CD8-positive, alpha-beta memory T cell (primary cell): Measurements from ENCODE around the gene POF1B. TPM values are rescaled to one million over a fixed set of nuclear protein-coding genes. Genes with fewer than 3 reads are reported as not detected.

Experiments used
- CTCF ChIA-PET: fragments of 350-600 bp; sonication (Branson Sonifier 250); formaldehyde crosslinking; loops from one replicate; lab custom pipeline; 2021; ENCODE audit warnings: antibody characterized with exemption; lab: Charles Lee
- POLR2A ChIA-PET: fragments of 350-600 bp; sonication (Branson Sonifier 250); formaldehyde crosslinking; loops from one replicate; lab custom pipeline; 2021; ENCODE audit warnings: antibody characterized with exemption; lab: Charles Lee
- DNase-seq, 5 donors: peaks; one replicate each; pipeline versions ENCODE4 v3.0.0 to v3.0.0-alpha.2; 2020 to 2022; ENCODE audit warnings: mixed read lengths in 1 of 5
- H3K27ac ChIP-seq: one replicate; pipeline ENCODE4 v1.7.0; 2013; ENCODE audit warnings: low read depth, mild to moderate bottlenecking, low read length, moderate library complexity
- H3K27me3 ChIP-seq: 2 replicates; pipeline ENCODE4 v1.7.0; 2013; ENCODE audit warnings: low read length, mild to moderate bottlenecking; ENCODE audit not compliant: insufficient read depth, poor library complexity, severe bottlenecking
- H3K36me3 ChIP-seq: 2 replicates; pipeline ENCODE4 v1.7.0; 2013; ENCODE audit warnings: mild to moderate bottlenecking, low read length, moderate library complexity; ENCODE audit not compliant: insufficient read depth
- H3K4me1 ChIP-seq: 2 replicates; pipeline ENCODE4 v1.7.0; 2013; ENCODE audit warnings: mild to moderate bottlenecking, low read length, moderate library complexity; ENCODE audit not compliant: insufficient read depth
- H3K4me3 ChIP-seq: 2 replicates; pipeline ENCODE4 v1.7.0; 2013; ENCODE audit warnings: mild to moderate bottlenecking, low read length
- H3K9me3 ChIP-seq: 2 replicates; pipeline ENCODE4 v1.7.0; 2013; ENCODE audit warnings: mild to moderate bottlenecking, low read length
- H3K27ac Mint-ChIP-seq, 8 donors: one replicate each; pipeline ENCODE4 v1.8.0; 2020 to 2021; ENCODE audit warnings: mixed read lengths in 8 of 8, mild to moderate bottlenecking in 6 of 8, inconsistent platforms in 3 of 8, moderate library complexity in 3 of 8
- H3K27me3 Mint-ChIP-seq, 2 donors: one replicate each; pipeline ENCODE4 v1.8.0; 2020 to 2021; ENCODE audit warnings: mixed read lengths in 2 of 2, mild to moderate bottlenecking in 1 of 2, moderate library complexity in 1 of 2
- H3K36me3 Mint-ChIP-seq, 3 donors: one replicate each; pipeline ENCODE4 v1.8.0; 2020 to 2021; ENCODE audit warnings: mixed read lengths in 3 of 3, inconsistent platforms in 1 of 3, mild to moderate bottlenecking in 1 of 3
- H3K4me1 Mint-ChIP-seq, 3 donors: one replicate each; pipeline ENCODE4 v1.8.0; 2020 to 2021; ENCODE audit warnings: mixed read lengths in 3 of 3, inconsistent platforms in 1 of 3, mild to moderate bottlenecking in 1 of 3
- H3K4me3 Mint-ChIP-seq, 7 donors: one replicate each; pipeline ENCODE4 v1.8.0; 2020 to 2021; ENCODE audit warnings: mixed read lengths in 7 of 7, mild to moderate bottlenecking in 6 of 7, moderate library complexity in 4 of 7, inconsistent platforms in 2 of 7
- H3K9me3 Mint-ChIP-seq, 5 donors: one replicate each; pipeline ENCODE4 v1.8.0; 2020 to 2022; ENCODE audit warnings: mixed read lengths in 5 of 5, mild to moderate bottlenecking in 3 of 5, moderate library complexity in 2 of 5, inconsistent platforms in 1 of 5
- polyA plus RNA-seq: library from polyadenylated mRNA; unstranded; fragments of 300-500 nt; fragmentation: Illumina TruSeq; gene quantifications from one replicate; pipeline ENCODE4 v1.2.3, GENCODE V29; 2021
- total RNA-seq, 2 experiments: library from RNA; stranded (reverse); gene quantifications; one replicate each; pipeline ENCODE4 v1.2.3, GENCODE V29; 2021

Gene POF1B
- total RNA-seq (not detected), polyA plus RNA-seq (not detected)

GRCh38 chrX:85379174-85379907 lies at the start of gene POF1B:
POF1B (minus strand) TSS chrX:85379665; CDS start chrX:85379454, 211 bp downstream.
- Mint-ChIP-seq H3K4me3 (no peak within 1 kb of the TSS), H3K27ac (peak within 1 kb of the TSS in 2 of 8 donors; percentile 33 to 81), H3K27me3 (no peaks in the 10 kb centered on the region), H3K4me1 (no peaks in the 10 kb centered on the region), H3K36me3 (no peaks in the 10 kb centered on the region), H3K9me3 (no peaks in the 10 kb centered on the region)
- H3K27ac ChIP-seq: no peak within 1 kb of the TSS
- no peaks in the 10 kb centered on the region for H3K27me3 ChIP-seq
- no peaks in the 10 kb centered on the region for H3K36me3 ChIP-seq
- DNase-seq: no peak
- no peaks in the 10 kb centered on the region for H3K4me1 ChIP-seq
- ChIA-PET CTCF (no interaction called here), POLR2A (no interaction called here)
- H3K4me3 ChIP-seq: no peak within 1 kb of the TSS
- H3K9me3 ChIP-seq: no peaks in the 10 kb centered on the region

GRCh38 chrX:85429066-85429465 lies 49.6 kb upstream of the POF1B start:
- DNase-seq: no peak
- H3K9me3 ChIP-seq: no peaks in the 10 kb centered on the region
- no peak overlapping the region for H3K4me3 ChIP-seq
- Mint-ChIP-seq H3K27ac (no peak overlapping the region), H3K9me3 (peaks cover 0 to 8% (median 4%) of the 10 kb centered on the region in 5 donors), H3K36me3 (peaks cover 0 to 2% (median 0%) of the 10 kb centered on the region in 3 donors), H3K27me3 (peaks cover 0 to 5% of the 10 kb centered on the region in 2 donors), H3K4me1 (no peaks in the 10 kb centered on the region), H3K4me3 (no peak overlapping the region)
- no peaks in the 10 kb centered on the region for H3K4me1 ChIP-seq
- no peak overlapping the region for H3K27ac ChIP-seq
- CTCF ChIA-PET: no interaction called here
- H3K27me3 ChIP-seq: no peaks in the 10 kb centered on the region
- POLR2A ChIA-PET: no interaction called here
- no peaks in the 10 kb centered on the region for H3K36me3 ChIP-seq

GRCh38 chrX:85419293-85419692 lies 39.8 kb upstream of the POF1B start:
- no peaks in the 10 kb centered on the region for H3K36me3 Mint-ChIP-seq
- H3K9me3 Mint-ChIP-seq: peaks cover 0 to 5% (median 2%) of the 10 kb centered on the region in 5 donors
- Histone ChIP-seq H3K9me3 (no peaks in the 10 kb centered on the region), H3K4me3 (no peak overlapping the region), H3K4me1 (no peaks in the 10 kb centered on the region), H3K27me3 (no peaks in the 10 kb centered on the region), H3K27ac (no peak overlapping the region), H3K36me3 (no peaks in the 10 kb centered on the region)
- no peaks in the 10 kb centered on the region for H3K4me1 Mint-ChIP-seq
- POLR2A ChIA-PET: no interaction called here
- CTCF ChIA-PET: no interaction called here
- DNase-seq: no peak
- no peak overlapping the region for H3K27ac Mint-ChIP-seq
- no peak overlapping the region for H3K4me3 Mint-ChIP-seq
- no peaks in the 10 kb centered on the region for H3K27me3 Mint-ChIP-seq

DNA sequence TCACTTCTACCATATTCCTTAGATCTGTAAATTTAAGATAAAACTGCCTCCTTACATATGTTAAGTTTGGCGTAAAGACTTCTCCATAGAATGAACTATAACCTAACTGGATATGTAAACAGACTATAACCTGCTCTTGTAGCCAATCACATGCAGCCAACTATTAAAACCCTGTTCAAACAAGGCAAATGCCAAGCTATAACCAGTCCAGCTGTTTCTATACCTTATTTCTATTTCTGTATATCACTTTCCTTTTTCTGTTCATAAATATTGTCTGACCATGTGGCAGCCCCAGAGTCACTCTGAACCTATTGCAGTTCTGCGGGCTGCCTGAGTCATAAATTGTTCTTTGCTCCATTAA lies 12.4 kb upstream of the POF1B start:
- H3K36me3 ChIP-seq: no peaks in the 10 kb centered on the region
- H3K4me3 ChIP-seq: no peak overlapping the region
- H3K27ac ChIP-seq: no peak overlapping the region
- no peaks in the 10 kb centered on the region for H3K4me1 ChIP-seq
- Mint-ChIP-seq H3K36me3 (no peaks in the 10 kb centered on the region), H3K9me3 (peaks cover 0 to 4% (median 0%) of the 10 kb centered on the region in 5 donors), H3K4me3 (no peak overlapping the region), H3K27me3 (no peaks in the 10 kb centered on the region), H3K27ac (no peak overlapping the region), H3K4me1 (no peaks in the 10 kb centered on the region)
- no peak for DNase-seq
- H3K27me3 ChIP-seq: no peaks in the 10 kb centered on the region
- CTCF ChIA-PET: no interaction called here
- POLR2A ChIA-PET: no interaction called here
- no peaks in the 10 kb centered on the region for H3K9me3 ChIP-seq

GRCh38 chrX:85391185-85391877 lies 11.9 kb upstream of the POF1B start:
- Histone ChIP-seq H3K4me3 (no peak overlapping the region), H3K9me3 (no peaks in the 10 kb centered on the region), H3K27ac (no peak overlapping the region), H3K36me3 (no peaks in the 10 kb centered on the region), H3K4me1 (no peaks in the 10 kb centered on the region), H3K27me3 (no peaks in the 10 kb centered on the region)
- no peak overlapping the region for H3K4me3 Mint-ChIP-seq
- ChIA-PET POLR2A (no interaction called here), CTCF (no interaction called here)
- no peak overlapping the region for H3K27ac Mint-ChIP-seq
- H3K36me3 Mint-ChIP-seq: no peaks in the 10 kb centered on the region
- peaks cover 0 to 4% (median 0%) of the 10 kb centered on the region in 5 donors for H3K9me3 Mint-ChIP-seq
- no peaks in the 10 kb centered on the region for H3K4me1 Mint-ChIP-seq
- no peak for DNase-seq
- no peaks in the 10 kb centered on the region for H3K27me3 Mint-ChIP-seq

DNA sequence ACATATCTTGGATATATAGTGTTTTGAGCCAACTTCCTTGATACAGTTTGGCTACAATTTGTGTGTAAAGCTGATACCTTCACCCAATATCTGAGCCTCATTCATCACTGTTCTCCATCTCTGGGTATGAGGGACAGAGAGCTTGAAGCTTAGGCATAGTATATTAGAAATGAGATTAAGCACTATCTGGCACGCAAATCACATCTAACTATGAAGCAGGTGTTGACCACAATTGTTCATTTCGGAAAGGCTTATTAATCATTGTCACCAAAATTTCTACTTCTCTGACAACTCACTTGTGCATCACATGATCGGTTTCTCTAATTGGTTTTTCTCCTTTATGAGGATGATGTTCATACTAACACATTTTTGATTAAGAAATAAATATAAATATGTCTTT lies 2.1 kb upstream of the POF1B start:
- Mint-ChIP-seq H3K4me1 (no peaks in the 10 kb centered on the region), H3K4me3 (no peak overlapping the region), H3K27ac (no peak overlapping the region), H3K9me3 (no peaks in the 10 kb centered on the region), H3K27me3 (peaks cover 0 to 2% of the 10 kb centered on the region in 2 donors), H3K36me3 (no peaks in the 10 kb centered on the region)
- POLR2A ChIA-PET: no interaction called here
- CTCF ChIA-PET: no interaction called here
- no peak for DNase-seq
- Histone ChIP-seq H3K4me3 (no peak overlapping the region), H3K36me3 (no peaks in the 10 kb centered on the region), H3K27me3 (no peaks in the 10 kb centered on the region), H3K27ac (no peak overlapping the region), H3K9me3 (no peaks in the 10 kb centered on the region), H3K4me1 (no peaks in the 10 kb centered on the region)

GRCh38 chrX:85378461-85378860 lies 1.0 kb downstream of the POF1B start:
- no peak overlapping the region for H3K4me3 ChIP-seq
- no peak overlapping the region for H3K27ac ChIP-seq
- H3K27ac Mint-ChIP-seq: no peak overlapping the region
- H3K4me1 ChIP-seq: no peaks in the 10 kb centered on the region
- no peaks in the 10 kb centered on the region for H3K36me3 ChIP-seq
- no peak overlapping the region for H3K4me3 Mint-ChIP-seq
- H3K9me3 ChIP-seq: no peaks in the 10 kb centered on the region
- H3K27me3 Mint-ChIP-seq: no peaks in the 10 kb centered on the region
- H3K36me3 Mint-ChIP-seq: no peaks in the 10 kb centered on the region
- H3K4me1 Mint-ChIP-seq: no peaks in the 10 kb centered on the region
- DNase-seq: no peak
- POLR2A ChIA-PET: no interaction called here
- no peaks in the 10 kb centered on the region for H3K9me3 Mint-ChIP-seq
- CTCF ChIA-PET: no interaction called here
- no peaks in the 10 kb centered on the region for H3K27me3 ChIP-seq

GRCh38 chrX:85375333-85375738 lies 4.1 kb downstream of the POF1B start:
- H3K4me3 Mint-ChIP-seq: no peak overlapping the region
- DNase-seq: no peak
- no peak overlapping the region for H3K27ac Mint-ChIP-seq
- Histone ChIP-seq H3K36me3 (no peaks in the 10 kb centered on the region), H3K27me3 (no peaks in the 10 kb centered on the region), H3K4me1 (no peaks in the 10 kb centered on the region), H3K9me3 (no peaks in the 10 kb centered on the region), H3K4me3 (no peak overlapping the region), H3K27ac (no peak overlapping the region)
- CTCF ChIA-PET: no interaction called here
- POLR2A ChIA-PET: no interaction called here
- H3K9me3 Mint-ChIP-seq: no peaks in the 10 kb centered on the region
- H3K4me1 Mint-ChIP-seq: no peaks in the 10 kb centered on the region
- no peaks in the 10 kb centered on the region for H3K36me3 Mint-ChIP-seq
- H3K27me3 Mint-ChIP-seq: no peaks in the 10 kb centered on the region
